Cardiac fibroblast (primary cell): ENCODE measurements around the gene SYT1.

ENCODE experiments used
- DNase-seq, 2 donors: peaks; one replicate each; pipeline versions ENCODE4 v3.0.0 to v3.0.0-alpha.2; 2010; ENCODE audit warnings: low read depth in 2 of 2
- H3K4me3 ChIP-seq, 2 donors: replicated peaks in 1 of 2; 1 replicate in 1 of 2; 2 replicates in 1 of 2; pipeline ENCODE4 v1.5.1; 2011; ENCODE audit warnings: low read depth in 2 of 2, low read length in 2 of 2, mild to moderate bottlenecking in 2 of 2, moderate library complexity in 1 of 2
- CTCF ChIP-seq: IDR thresholded peaks from one replicate; pipeline ENCODE4 v1.5.1; 2011; ENCODE audit warnings: low read depth, mild to moderate bottlenecking, low read length, inconsistent platforms

SYT1 gene

GRCh38 chr12:79326663-79327062 is 462.1 kb downstream of the SYT1 start:
- no peak for DNase-seq
- TF ChIP-seq CTCF, result no peak
- no peak overlapping the region for H3K4me3 ChIP-seq

GRCh38 chr12:79327465-79327864 is 462.9 kb downstream of the SYT1 start:
- no peak for TF ChIP-seq CTCF
- no peak overlapping the region for H3K4me3 ChIP-seq
- no peak for DNase-seq

GRCh38 chr12:79329933-79330332 is 465.4 kb downstream of the SYT1 start:
- no peak for TF ChIP-seq CTCF
- H3K4me3 ChIP-seq, result no peak overlapping the region
- DNase-seq, result no peak

DNA sequence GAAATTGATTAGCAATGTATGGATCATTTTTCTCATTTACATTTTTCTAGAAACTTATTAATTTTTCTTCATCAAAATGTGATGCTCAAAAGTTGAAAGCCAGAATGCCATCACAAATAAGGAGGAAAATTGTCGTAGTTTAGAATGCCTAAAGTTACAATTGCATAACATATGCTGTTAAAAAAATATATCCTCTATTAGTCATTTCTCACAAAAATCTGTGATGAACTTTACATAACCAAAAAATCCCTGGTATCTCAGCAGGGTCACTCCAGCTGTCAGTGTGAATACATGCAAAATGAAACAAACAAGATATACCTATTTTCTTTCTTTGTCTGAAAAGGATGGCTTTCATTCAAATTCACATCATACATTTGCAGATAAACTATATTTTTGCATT is 467.3 kb downstream of the SYT1 start:
- DNase-seq, result peak in 1 of 2 donors; percentile 41
- no peak overlapping the region for H3K4me3 ChIP-seq
- TF ChIP-seq CTCF, result no peak

DNA sequence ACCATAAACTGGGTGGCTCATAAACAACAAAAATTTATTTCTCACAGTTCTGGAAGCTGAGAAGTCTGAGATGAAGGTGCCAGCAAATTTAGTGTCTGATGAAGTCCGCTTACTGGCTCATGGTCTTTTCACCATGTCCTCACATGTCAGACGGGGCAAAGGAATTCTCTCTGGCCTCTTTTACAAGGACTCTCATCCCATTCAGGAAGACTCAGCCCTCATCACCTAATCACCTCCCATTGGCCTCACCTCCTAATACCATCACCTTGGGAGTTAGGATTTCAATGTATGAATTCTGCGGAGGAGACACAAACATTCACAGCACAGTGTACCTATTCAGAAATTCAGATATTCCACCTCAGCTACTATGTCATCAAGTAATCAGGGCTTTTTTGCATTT is 468.6 kb downstream of the SYT1 start:
- no peak for TF ChIP-seq CTCF
- no peak overlapping the region for H3K4me3 ChIP-seq
- no peak for DNase-seq

DNA sequence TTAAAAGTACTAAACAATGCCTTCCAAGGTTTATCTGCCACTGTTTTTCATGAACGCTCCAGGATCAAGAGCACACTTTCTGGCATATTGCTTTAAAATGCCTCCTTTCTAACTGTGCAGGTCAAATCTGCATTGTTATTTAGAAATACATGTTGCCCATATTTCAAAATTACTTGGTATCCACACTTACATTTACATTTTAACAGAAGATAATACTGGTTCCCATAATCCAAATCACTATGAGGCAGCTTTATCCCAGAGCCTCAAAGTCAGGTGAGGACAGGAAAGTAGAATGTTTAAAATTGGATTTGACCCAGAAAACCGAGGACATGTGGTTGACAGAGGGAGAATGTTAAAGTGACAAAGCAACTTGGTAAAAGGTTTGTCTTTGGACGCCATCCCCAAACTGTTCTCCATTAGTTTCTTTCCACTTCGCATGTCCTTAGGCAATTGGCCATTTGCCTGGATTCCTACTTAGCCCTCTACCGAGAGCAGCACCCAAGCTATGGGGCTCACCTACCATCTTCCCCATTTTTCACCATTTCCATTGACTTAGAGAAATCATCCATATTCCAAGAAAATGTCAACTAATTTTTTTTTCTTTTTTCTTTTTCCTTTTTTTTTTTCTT is 473.2 kb downstream of the SYT1 start:
- no peak for DNase-seq
- no peak for TF ChIP-seq CTCF
- H3K4me3 ChIP-seq, result no peak overlapping the region
